ENCODE results near the gene SRD5A1. TPM values are rescaled to one million over a fixed set of nuclear protein-coding genes. Genes with fewer than 3 reads are reported as not detected.

Gene SRD5A1
- total RNA-seq, 1 donor: 8.8 TPM

- Histone ChIP-seq H3K9me3 (ENCODE audit: low read depth, low read length) (no peaks in the 10 kb centered on the region), H3K27me3 (ENCODE audit: insufficient read depth, low read length) (no peaks in the 10 kb centered on the region), H3K4me1 (ENCODE audit: insufficient read depth, low read length) (peaks cover 60% of the 10 kb centered on the region), H3K4me3 (ENCODE audit: low read length) (peak overlapping the region; percentile 50)
Measured at GRCh38 chr5:6715271-6715670, 82.0 kb downstream of the SRD5A1 start.

- H3K27me3 ChIP-seq (ENCODE audit: insufficient read depth, low read length): no peaks in the 10 kb centered on the region
- peak overlapping the region; percentile 50 for H3K4me3 ChIP-seq (ENCODE audit: low read length)
- H3K4me1 ChIP-seq (ENCODE audit: insufficient read depth, low read length): peaks cover 68% of the 10 kb centered on the region
- H3K9me3 ChIP-seq (ENCODE audit: low read depth, low read length): no peaks in the 10 kb centered on the region
Measured at GRCh38 chr5:6715758-6716628, 82.8 kb downstream of the SRD5A1 start.

- H3K9me3 ChIP-seq (ENCODE audit: low read depth, low read length): no peaks in the 10 kb centered on the region
- peaks cover 71% of the 10 kb centered on the region for H3K4me1 ChIP-seq (ENCODE audit: insufficient read depth, low read length)
- no peak overlapping the region for H3K4me3 ChIP-seq (ENCODE audit: low read length)
- no peaks in the 10 kb centered on the region for H3K27me3 ChIP-seq (ENCODE audit: insufficient read depth, low read length)
Measured at GRCh38 chr5:6716629-6717149, 83.4 kb downstream of the SRD5A1 start.

GRCh38 chr5:6717247-6717646, 84.0 kb downstream of the SRD5A1 start:
- H3K27me3 ChIP-seq (ENCODE audit: insufficient read depth, low read length): no peaks in the 10 kb centered on the region
- H3K4me1 ChIP-seq (ENCODE audit: insufficient read depth, low read length): peaks cover 71% of the 10 kb centered on the region
- no peak overlapping the region for H3K4me3 ChIP-seq (ENCODE audit: low read length)
- H3K9me3 ChIP-seq (ENCODE audit: low read depth, low read length): no peaks in the 10 kb centered on the region

- Histone ChIP-seq H3K4me3 (ENCODE audit: low read length) (no peak overlapping the region), H3K9me3 (ENCODE audit: low read depth, low read length) (no peaks in the 10 kb centered on the region), H3K27me3 (ENCODE audit: insufficient read depth, low read length) (no peaks in the 10 kb centered on the region), H3K4me1 (ENCODE audit: insufficient read depth, low read length) (peaks cover 73% of the 10 kb centered on the region)
Measured at GRCh38 chr5:6717687-6718086, 84.4 kb downstream of the SRD5A1 start.

- no peak overlapping the region for H3K4me3 ChIP-seq (ENCODE audit: low read length)
- H3K4me1 ChIP-seq (ENCODE audit: insufficient read depth, low read length): peaks cover 78% of the 10 kb centered on the region
- H3K9me3 ChIP-seq (ENCODE audit: low read depth, low read length): no peaks in the 10 kb centered on the region
Measured at GRCh38 chr5:6718161-6718681, 85.0 kb downstream of the SRD5A1 start.

GRCh38 chr5:6718718-6719117, 85.5 kb downstream of the SRD5A1 start:
- Histone ChIP-seq H3K27me3 (ENCODE audit: insufficient read depth, low read length) (no peaks in the 10 kb centered on the region), H3K4me3 (ENCODE audit: low read length) (no peak overlapping the region), H3K4me1 (ENCODE audit: insufficient read depth, low read length) (peaks cover 83% of the 10 kb centered on the region), H3K9me3 (ENCODE audit: low read depth, low read length) (no peaks in the 10 kb centered on the region)

More at GRCh38 chr5:6718161-6718681, 85.0 kb downstream of the SRD5A1 start:
- H3K27me3 ChIP-seq (ENCODE audit: insufficient read depth, low read length): no peaks in the 10 kb centered on the region

- H3K27me3 ChIP-seq (ENCODE audit: insufficient read depth, low read length): no peaks in the 10 kb centered on the region
- no peaks in the 10 kb centered on the region for H3K9me3 ChIP-seq (ENCODE audit: low read depth, low read length)
- H3K4me3 ChIP-seq (ENCODE audit: low read length): no peak overlapping the region
- H3K4me1 ChIP-seq (ENCODE audit: insufficient read depth, low read length): peaks cover 86% of the 10 kb centered on the region
Measured at GRCh38 chr5:6719417-6719816, 86.2 kb downstream of the SRD5A1 start.

- Histone ChIP-seq H3K4me1 (ENCODE audit: insufficient read depth, low read length) (peaks cover 82% of the 10 kb centered on the region), H3K9me3 (ENCODE audit: low read depth, low read length) (no peaks in the 10 kb centered on the region), H3K4me3 (ENCODE audit: low read length) (no peak overlapping the region), H3K27me3 (ENCODE audit: insufficient read depth, low read length) (no peaks in the 10 kb centered on the region)
Measured at GRCh38 chr5:6719896-6720560, 86.8 kb downstream of the SRD5A1 start.

- H3K4me1 ChIP-seq (ENCODE audit: insufficient read depth, low read length): peaks cover 77% of the 10 kb centered on the region
Measured at GRCh38 chr5:6720561-6720921, 87.3 kb downstream of the SRD5A1 start.

GRCh38 chr5:6721442-6721841, 88.2 kb downstream of the SRD5A1 start:
- H3K27me3 ChIP-seq (ENCODE audit: insufficient read depth, low read length): no peaks in the 10 kb centered on the region
- H3K4me3 ChIP-seq (ENCODE audit: low read length): no peak overlapping the region
- H3K9me3 ChIP-seq (ENCODE audit: low read depth, low read length): no peaks in the 10 kb centered on the region
- peaks cover 68% of the 10 kb centered on the region for H3K4me1 ChIP-seq (ENCODE audit: insufficient read depth, low read length)

More at GRCh38 chr5:6720561-6720921, 87.3 kb downstream of the SRD5A1 start:
- H3K4me3 ChIP-seq (ENCODE audit: low read length): no peak overlapping the region
- H3K27me3 ChIP-seq (ENCODE audit: insufficient read depth, low read length): no peaks in the 10 kb centered on the region
- H3K9me3 ChIP-seq (ENCODE audit: low read depth, low read length): no peaks in the 10 kb centered on the region

GRCh38 chr5:6722015-6722414, 88.8 kb downstream of the SRD5A1 start:
- Histone ChIP-seq H3K4me3 (ENCODE audit: low read length) (no peak overlapping the region), H3K4me1 (ENCODE audit: insufficient read depth, low read length) (peaks cover 64% of the 10 kb centered on the region), H3K27me3 (ENCODE audit: insufficient read depth, low read length) (no peaks in the 10 kb centered on the region), H3K9me3 (ENCODE audit: low read depth, low read length) (no peaks in the 10 kb centered on the region)

GRCh38 chr5:6723122-6723815, 90.0 kb downstream of the SRD5A1 start:
- Histone ChIP-seq H3K4me3 (ENCODE audit: low read length) (no peak overlapping the region), H3K27me3 (ENCODE audit: insufficient read depth, low read length) (no peaks in the 10 kb centered on the region), H3K4me1 (ENCODE audit: insufficient read depth, low read length) (peaks cover 63% of the 10 kb centered on the region), H3K9me3 (ENCODE audit: low read depth, low read length) (no peaks in the 10 kb centered on the region)

GRCh38 chr5:6723816-6724300, 90.6 kb downstream of the SRD5A1 start:
- Histone ChIP-seq H3K27me3 (ENCODE audit: insufficient read depth, low read length) (no peaks in the 10 kb centered on the region), H3K4me3 (ENCODE audit: low read length) (no peak overlapping the region), H3K4me1 (ENCODE audit: insufficient read depth, low read length) (peaks cover 66% of the 10 kb centered on the region), H3K9me3 (ENCODE audit: low read depth, low read length) (no peaks in the 10 kb centered on the region)

Data from mononuclear cell (primary cell).